H1 (cell line): ENCODE measurements around the gene KRT3. TPM values are rescaled to one million over a fixed set of nuclear protein-coding genes. Genes with fewer than 3 reads are reported as not detected.

Experiments
- CTCF ChIA-PET: fragments of 300-600 bp; sonication (Branson Sonifier 250); formaldehyde crosslinking; loops from one replicate; lab custom pipeline; 2021; ENCODE audit not compliant: partially characterized antibody; lab: Charles Lee
- POLR2A ChIA-PET: fragments of 300-600 bp; sonication (Branson Sonifier 250); formaldehyde crosslinking; loops from one replicate; lab custom pipeline; 2021; ENCODE audit warnings: inconsistent platforms; ENCODE audit not compliant: partially characterized antibody; lab: Charles Lee
- DNase-seq, 2 experiments: peaks; one replicate each; pipeline versions ENCODE4 v3.0.0 to v3.0.0-alpha.2; 2010 to 2022; ENCODE audit warnings: low spot score in 2 of 2, low read depth in 1 of 2, mixed read lengths in 1 of 2
- FAIRE-seq: peaks from 2 replicates; lab custom pipeline; 2011; peaks lifted over from hg19 to GRCh38; lab: Jason Lieb, UNC
- H2AFZ ChIP-seq: 2 replicates; pipeline ENCODE4 v1.8.1; 2012; ENCODE audit warnings: low read length, inconsistent platforms
- H2AK5ac ChIP-seq: 2 replicates; pipeline ENCODE4 v1.6.1; 2013; ENCODE audit warnings: low read depth, low read length
- H2BK120ac ChIP-seq: replicated peaks from 2 replicates; pipeline ENCODE3; 2013; ENCODE audit warnings: low read depth, low read length, inconsistent platforms
- H2BK12ac ChIP-seq: 2 replicates; pipeline ENCODE4 v1.6.1; 2013; ENCODE audit warnings: low read depth, low read length
- H2BK15ac ChIP-seq: 2 replicates; pipeline ENCODE4 v1.6.1; 2013; ENCODE audit warnings: low read length
- H2BK20ac ChIP-seq: 2 replicates; pipeline ENCODE4 v1.6.1; 2013; ENCODE audit warnings: low read length
- H2BK5ac ChIP-seq: 2 replicates; pipeline ENCODE4 v1.6.1; 2013; ENCODE audit warnings: low read depth, low read length
- H3K14ac ChIP-seq: 2 replicates; pipeline ENCODE4 v1.6.1; 2013; ENCODE audit warnings: inconsistent platforms; ENCODE audit not compliant: insufficient read length
- H3K18ac ChIP-seq: 2 replicates; pipeline ENCODE4 v1.6.1; 2013; ENCODE audit warnings: low read length; ENCODE audit errors: extremely low read depth
- H3K23ac ChIP-seq: 2 replicates; pipeline ENCODE4 v1.6.1; 2013; ENCODE audit warnings: inconsistent platforms; ENCODE audit not compliant: insufficient read length
- H3K23me2 ChIP-seq: 2 replicates; pipeline ENCODE4 v1.6.1; 2013; ENCODE audit warnings: low read depth, low read length
- H3K27ac ChIP-seq: 2 replicates; pipeline ENCODE4 v1.6.1; 2011; ENCODE audit warnings: low read depth, low read length, inconsistent platforms
- H3K27me3 ChIP-seq, 4 experiments: replicated peaks in 1 of 4; 1 replicate in 1 of 4; 2 replicates in 3 of 4; pipeline versions ENCODE4 v1.6.1 to v1.8.1; 2011 to 2013; ENCODE audit warnings: low read length in 3 of 4, mild to moderate bottlenecking in 3 of 4, inconsistent platforms in 2 of 4, mixed read lengths in 2 of 4, moderate library complexity in 1 of 4; ENCODE audit not compliant: control insufficient read depth in 3 of 4, insufficient read depth in 3 of 4; ENCODE audit errors: extremely low read depth in 1 of 4
- H3K36me3 ChIP-seq, 4 experiments: 2 replicates each; pipeline versions ENCODE4 v1.6.1 to v1.8.1; 2011 to 2013; ENCODE audit warnings: mild to moderate bottlenecking in 4 of 4, low read length in 3 of 4, moderate library complexity in 2 of 4, control low read depth in 1 of 4, inconsistent platforms in 1 of 4; ENCODE audit not compliant: insufficient read depth in 4 of 4, control insufficient read depth in 2 of 4
- H3K4ac ChIP-seq: replicated peaks from 2 replicates; pipeline ENCODE3; 2013; ENCODE audit warnings: low read length, low read depth, mixed read lengths, inconsistent platforms; ENCODE audit not compliant: insufficient read length
- H3K4me1 ChIP-seq, 4 experiments: replicated peaks in 1 of 4; 1 replicate in 1 of 4; 2 replicates in 3 of 4; pipeline versions ENCODE4 v1.6.1 to v1.8.1; 2011 to 2013; ENCODE audit warnings: low read length in 3 of 4, inconsistent platforms in 2 of 4, mixed read lengths in 1 of 4; ENCODE audit not compliant: insufficient read depth in 4 of 4, control insufficient read depth in 3 of 4
- H3K4me2 ChIP-seq, 2 experiments: 2 replicates each; pipeline versions ENCODE4 v1.6.1 to v1.8.1; 2011 to 2013; ENCODE audit warnings: low read depth in 2 of 2, low read length in 2 of 2, control low read depth in 1 of 2, inconsistent platforms in 1 of 2, mild to moderate bottlenecking in 1 of 2; ENCODE audit not compliant: insufficient read depth in 1 of 2
- H3K4me3 ChIP-seq, 4 experiments: fragments of 200-600, 300-600 bp in 1 of 4; sonication (generic), shearing (Covaris generic), sonication (Bioruptor Twin) in 1 of 4; 2 replicates each; pipeline versions ENCODE4 v1.5.1 to v1.8.1; 2011 to 2016; ENCODE audit warnings: low read length in 4 of 4, low read depth in 3 of 4, control low read depth in 2 of 4, inconsistent platforms in 2 of 4, mild to moderate bottlenecking in 2 of 4, mixed read lengths in 1 of 4, moderate library complexity in 1 of 4; ENCODE audit not compliant: insufficient read depth in 2 of 4; ENCODE audit errors: extremely low read depth in 1 of 4
- H3K56ac ChIP-seq: replicated peaks from 2 replicates; pipeline ENCODE3; 2013; ENCODE audit warnings: low read depth, mild to moderate bottlenecking, mixed read lengths, low read length, inconsistent platforms; ENCODE audit not compliant: insufficient read length
- H3K79me1 ChIP-seq: 2 replicates; pipeline ENCODE4 v1.6.1; 2013; ENCODE audit warnings: low read depth, low read length, control low read depth
- H3K79me2 ChIP-seq, 2 experiments: 2 replicates each; pipeline versions ENCODE4 v1.6.1 to v1.8.1; 2012 to 2013; ENCODE audit warnings: low read length in 2 of 2, mild to moderate bottlenecking in 2 of 2, inconsistent platforms in 1 of 2; ENCODE audit not compliant: insufficient read depth in 2 of 2, control insufficient read depth in 1 of 2
- H3K9ac ChIP-seq, 4 experiments: replicated peaks in 1 of 4; 1 replicate in 1 of 4; 2 replicates in 3 of 4; pipeline versions ENCODE4 v1.6.1 to v1.8.1; 2011 to 2013; ENCODE audit warnings: low read depth in 3 of 4, low read length in 3 of 4, control low read depth in 2 of 4, mild to moderate bottlenecking in 2 of 4, moderate library complexity in 2 of 4, inconsistent platforms in 1 of 4; ENCODE audit errors: extremely low read depth in 1 of 4
- H3K9me3 ChIP-seq, 2 experiments: 2 replicates each; pipeline versions ENCODE4 v1.6.1 to v1.8.1; 2012 to 2013; ENCODE audit warnings: mild to moderate bottlenecking in 2 of 2, moderate library complexity in 2 of 2, control low read depth in 1 of 2, inconsistent platforms in 1 of 2, low read depth in 1 of 2, low read length in 1 of 2, mixed read lengths in 1 of 2; ENCODE audit not compliant: insufficient read depth in 2 of 2
- H4K20me1 ChIP-seq, 2 experiments: replicated peaks in 1 of 2; 2 replicates each; pipeline versions ENCODE3 to v1.8.1; 2011 to 2013; ENCODE audit warnings: inconsistent platforms in 2 of 2, low read length in 2 of 2, mild to moderate bottlenecking in 1 of 2; ENCODE audit not compliant: insufficient read depth in 2 of 2, control insufficient read depth in 1 of 2
- H4K5ac ChIP-seq: 2 replicates; pipeline ENCODE4 v1.6.1; 2013; ENCODE audit warnings: low read length, low read depth, mixed read lengths, inconsistent platforms; ENCODE audit not compliant: insufficient read length
- H4K8ac ChIP-seq: 2 replicates; pipeline ENCODE4 v1.8.0; 2013; ENCODE audit warnings: mild to moderate bottlenecking, moderate library complexity, low read length, inconsistent platforms; ENCODE audit not compliant: insufficient read depth; ENCODE audit errors: extremely low read depth
- H4K91ac ChIP-seq: replicated peaks from 2 replicates; pipeline ENCODE3; 2013; ENCODE audit warnings: low read length, mixed read lengths, inconsistent platforms; ENCODE audit not compliant: insufficient read length
- ASH2L ChIP-seq: fragments of 200-600, 300-600 bp; sonication (generic); IDR thresholded peaks from one replicate; pipeline ENCODE4 v1.7.1; 2017; ENCODE audit warnings: low read length
- BCL11A ChIP-seq, 2 experiments: IDR thresholded peaks; one replicate each; pipeline ENCODE4 v1.6.1; 2011; ENCODE audit warnings: low read depth in 2 of 2, low read length in 2 of 2, mild to moderate bottlenecking in 2 of 2
- CBX8 ChIP-seq: fragments of 300-800, 300-1000 bp; sonication (generic); IDR thresholded peaks from 2 replicates; pipeline ENCODE4 v1.7.1; 2016; ENCODE audit warnings: low read depth, low read length, borderline replicate concordance
- CEBPB ChIP-seq: IDR thresholded peaks from 2 replicates; pipeline ENCODE4 v1.6.1; 2012; ENCODE audit warnings: low read depth, low read length
- CHD1 ChIP-seq: IDR thresholded peaks from 2 replicates; pipeline ENCODE4 v1.6.1; 2012; ENCODE audit warnings: low read depth, low read length, improper control_type of control experiment
- KDM5A ChIP-seq: fragments of 200-600 bp; IDR thresholded peaks from 2 replicates; pipeline ENCODE4 v1.7.1; 2012; ENCODE audit warnings: mild to moderate bottlenecking, low read length, inconsistent platforms, mixed read lengths
- MAFK ChIP-seq: IDR thresholded peaks from 2 replicates; pipeline ENCODE4 v1.6.1; 2012; ENCODE audit warnings: low read depth, mild to moderate bottlenecking, improper control_type of control experiment, low read length
- PHF8 ChIP-seq: fragments of 200-600 bp; sonication (generic); conservative IDR thresholded peaks from 2 replicates; pipeline ENCODE4 v1.7.1; 2012; ENCODE audit warnings: low read depth, mild to moderate bottlenecking, inconsistent platforms, low read length, moderate library complexity
- SAP30 ChIP-seq: fragments of 300-600 bp; sonication (generic); IDR thresholded peaks from 2 replicates; pipeline ENCODE4 v1.7.1; 2012; ENCODE audit warnings: low read length, moderate library complexity, mild to moderate bottlenecking, inconsistent platforms; ENCODE audit not compliant: insufficient read depth, insufficient replicate concordance
- SIN3A ChIP-seq, 2 experiments: IDR thresholded peaks in 1 of 2; conservative IDR thresholded peaks in 1 of 2; 2 replicates each; pipeline ENCODE4 v1.6.1; 2011 to 2012; ENCODE audit warnings: low read length in 2 of 2, improper control_type of control experiment in 1 of 2, low read depth in 1 of 2, mild to moderate bottlenecking in 1 of 2
- TAF1 ChIP-seq: IDR thresholded peaks from 2 replicates; pipeline ENCODE4 v1.6.1; 2011; ENCODE audit warnings: mild to moderate bottlenecking, low read depth, low read length
- YY1 ChIP-seq: IDR thresholded peaks from 2 replicates; pipeline ENCODE4 v1.6.1; 2011; ENCODE audit warnings: low read depth, mild to moderate bottlenecking, low read length
- ZNF274 ChIP-seq: IDR thresholded peaks from 2 replicates; pipeline ENCODE4 v1.7.0; 2012; ENCODE audit warnings: low read length, borderline replicate concordance; ENCODE audit errors: extremely low read depth
- WGBS, 2 experiments: shearing (Covaris generic) in 1 of 2; methylation state at CpG; one replicate each; pipeline versions ENCODE4 v1.1.6 to v1.1.7; 2013 to 2015; ENCODE audit warnings: low lambda C conversion rate in 2 of 2, mixed read lengths in 2 of 2, inconsistent platforms in 1 of 2, low coverage in 1 of 2, missing lambda C conversion rate in 1 of 2; ENCODE audit not compliant: insufficient replicate concordance in 2 of 2, insufficient coverage in 1 of 2, insufficient read length in 1 of 2; ENCODE audit errors: extremely low coverage in 1 of 2, missing lambda C conversion rate in 1 of 2; 5-methylcytosine and 5-hydroxymethylcytosine counted together
- polyA plus RNA-seq, 7 experiments: library from polyadenylated mRNA; depleted of rRNA in 3 of 7; stranded (reverse) in 5 of 7; unstranded in 2 of 7; fragments of >200 nt in 5 of 7; fragments of 200-250 nt in 2 of 7; gene quantifications; 1 replicate in 5 of 7; 2 replicates in 1 of 7; 4 replicates in 1 of 7; pipeline versions ENCODE4 v1.2.1 to v1.2.3, GENCODE V29; 2011 to 2013; ENCODE audit warnings: missing spikeins in 2 of 7, mixed read lengths in 2 of 7
- total RNA-seq: library from RNA; stranded (reverse); fragmentation: NEBNext Ultra II Directional; extraction: Animal tissue kit (Norgen Biotek cat#: 25700); gene quantifications from 2 replicates; pipeline ENCODE4 v1.2.1, GENCODE V29; 2021

Gene KRT3
- total and polyA plus RNA-seq, 2 of the 8 experiments (the other 6 are each of a cell fraction or from before 2014, with no cell fraction given) = not detected

GRCh38 chr12:52837781-52838608, 42.1 kb upstream of the KRT3 start:
- no peaks in the 10 kb centered on the region for H3K79me1 ChIP-seq
- 94% methylated on average over 6 of the region's 6 CpGs; no CpG with 5 or more reads in 1 of the 2 experiments for WGBS, 2 experiments
- DNase-seq (no peak), FAIRE-seq (no peak)
- H3K4me3 ChIP-seq = no peak overlapping the region
- no peak overlapping the region for H3K9ac ChIP-seq
- no peak overlapping the region for H3K14ac ChIP-seq
- H3K4me2 ChIP-seq = no peak overlapping the region
- POLR2A ChIA-PET = interaction anchor here (0.8 kb wide), 1 partner anchor 15 kb away, joined by 3 read pairs; no protein-coding TSS in a partner anchor
- H3K56ac ChIP-seq = no peak overlapping the region
- H2AK5ac ChIP-seq = no peak overlapping the region
- no peak overlapping the region for H2BK20ac ChIP-seq
- H2BK12ac ChIP-seq = no peak overlapping the region
- H3K4ac ChIP-seq = no peak overlapping the region
- no peaks in the 10 kb centered on the region for H3K36me3 ChIP-seq
- H3K9me3 ChIP-seq = no peaks in the 10 kb centered on the region
- H3K23me2 ChIP-seq = no peaks in the 10 kb centered on the region
- no peaks in the 10 kb centered on the region for H3K4me1 ChIP-seq
- no peak overlapping the region for H4K91ac ChIP-seq
- no peak overlapping the region for H2AFZ ChIP-seq
- H2BK5ac ChIP-seq = no peak overlapping the region
- no peak overlapping the region for H2BK15ac ChIP-seq
- no peak overlapping the region for H3K18ac ChIP-seq
- H3K27me3 ChIP-seq = peaks cover 0 to 2% (median 0%) of the 10 kb centered on the region in 4 experiments; a peak in 1 of 7 replicates
- no peak overlapping the region for H4K5ac ChIP-seq
- H3K79me2 ChIP-seq = no peaks in the 10 kb centered on the region
- H4K8ac ChIP-seq = no peak overlapping the region
- no peak overlapping the region for H2BK120ac ChIP-seq
- no peaks in the 10 kb centered on the region for H4K20me1 ChIP-seq
- CTCF ChIA-PET = interaction anchor here (0.7 to 2.2 kb wide), 6 partner anchors 9 to 442 kb away, joined by 3 to 6 read pairs (median 4); no protein-coding TSS in a partner anchor
- no peak overlapping the region for H3K27ac ChIP-seq
- no peak overlapping the region for H3K23ac ChIP-seq
- TF ChIP-seq KDM5A (no peak), CHD1 (no peak), ZNF274 (no peak), CBX8 (no peak), ASH2L (no peak), SIN3A (conservative IDR thresholded peaks at IDR 0.05 in 1 of 2, IDR thresholded peaks at IDR 0.05 in 1 of 2; ENCODE audit: low read depth in 1 of 2, low read length in 2 of 2) (no peak), YY1 (no peak), SAP30 (no peak), BCL11A (IDR thresholded peaks at IDR 0.05; ENCODE audit: low read depth in 2 of 2, low read length in 2 of 2) (no peak), TAF1 (no peak), MAFK (no peak), CEBPB (no peak), PHF8 (no peak)
